HG03469 (cell line): ENCODE results near the gene PBX1.

Source experiments
- ATAC-seq: cut with Tn5 transposase; IDR thresholded peaks from one replicate; pipeline ENCODE4 v1.9.1; 2021; ENCODE audit warnings: mild to moderate bottlenecking, moderate library complexity, moderate number of reproducible peaks; ENCODE audit not compliant: unreplicated experiment

The PBX1 gene

DNA sequence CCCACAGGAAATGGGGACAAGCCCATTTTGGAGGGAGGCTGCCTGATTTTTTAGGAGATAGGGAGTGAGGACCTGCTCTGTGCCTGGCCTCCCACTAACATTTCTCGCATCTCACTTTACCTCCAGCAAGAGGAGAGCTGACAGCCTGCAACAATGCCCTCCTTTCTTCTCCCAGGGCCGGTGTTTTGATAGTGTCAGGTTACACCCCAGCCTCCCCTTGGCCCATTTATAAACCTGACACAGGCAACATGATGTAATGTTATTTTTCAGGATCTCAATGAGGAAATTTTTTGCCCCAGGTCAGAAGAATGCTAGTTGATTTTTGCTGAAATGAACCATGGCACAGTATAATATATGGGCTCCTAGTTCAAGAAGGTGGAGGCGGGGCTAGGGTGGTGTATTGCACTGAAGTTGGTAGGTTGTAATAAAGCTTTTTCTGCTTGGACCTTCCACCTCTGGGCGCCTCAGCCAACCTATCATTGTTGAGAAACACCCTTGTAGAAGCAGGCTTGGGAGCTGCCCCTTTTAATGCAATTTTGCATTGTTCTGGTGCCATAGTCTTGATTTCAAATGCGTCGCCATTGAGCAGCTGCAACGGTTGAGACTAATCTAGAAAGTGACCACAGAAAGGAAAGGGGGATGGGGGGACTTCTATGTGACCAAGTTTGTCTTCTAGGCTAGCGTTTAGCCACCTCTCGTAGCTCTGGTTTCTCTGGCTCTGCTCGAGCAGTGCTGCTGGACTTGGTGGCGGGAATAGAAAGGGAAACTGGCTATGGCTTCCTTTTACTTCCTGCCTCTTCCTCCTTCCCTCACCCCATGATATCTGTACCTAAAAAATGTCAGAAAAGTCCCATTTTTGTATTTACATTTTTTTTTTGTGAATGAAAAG is 53.0 kb downstream of the PBX1 start:
- ATAC-seq = no peak

DNA sequence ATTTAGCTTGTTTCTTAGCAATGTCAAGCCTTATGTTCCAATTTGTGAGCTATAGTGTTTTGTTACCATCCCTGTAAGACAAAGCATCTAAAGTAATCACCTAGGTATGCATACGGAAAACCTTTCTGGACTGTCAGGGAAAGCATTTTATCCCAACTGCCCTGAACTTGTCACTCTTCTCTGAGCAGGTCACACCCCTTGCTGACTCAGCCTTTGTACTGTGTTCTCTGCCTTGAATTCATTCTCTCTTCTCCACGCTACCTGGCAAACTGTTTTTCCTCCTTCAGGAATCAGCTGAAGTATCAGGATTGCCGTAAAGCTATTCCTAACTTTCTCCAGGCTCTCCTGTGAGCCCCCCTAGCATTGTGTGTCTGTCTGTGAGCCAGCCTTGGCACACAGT is 54.2 kb downstream of the PBX1 start:
- ATAC-seq = no peak

DNA sequence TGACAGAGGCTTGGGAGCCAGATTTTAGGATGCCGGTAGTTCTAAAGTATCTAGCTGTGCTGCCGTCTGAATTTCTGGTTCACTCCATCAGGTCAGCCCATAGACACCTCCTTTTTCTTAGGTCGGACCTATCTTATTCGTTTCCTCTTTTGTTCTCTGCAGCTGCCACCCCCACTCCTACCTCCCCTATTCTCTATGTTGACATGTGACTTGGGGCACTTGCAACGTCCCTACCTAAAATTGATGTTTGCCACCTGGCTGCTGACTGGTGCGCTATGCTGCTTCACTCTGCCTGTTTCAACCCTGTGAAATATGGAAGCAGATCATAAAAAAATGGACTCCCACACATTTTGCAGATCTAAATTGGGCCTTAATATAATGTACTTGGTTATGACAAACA is 55.3 kb downstream of the PBX1 start:
- no peak for ATAC-seq

DNA sequence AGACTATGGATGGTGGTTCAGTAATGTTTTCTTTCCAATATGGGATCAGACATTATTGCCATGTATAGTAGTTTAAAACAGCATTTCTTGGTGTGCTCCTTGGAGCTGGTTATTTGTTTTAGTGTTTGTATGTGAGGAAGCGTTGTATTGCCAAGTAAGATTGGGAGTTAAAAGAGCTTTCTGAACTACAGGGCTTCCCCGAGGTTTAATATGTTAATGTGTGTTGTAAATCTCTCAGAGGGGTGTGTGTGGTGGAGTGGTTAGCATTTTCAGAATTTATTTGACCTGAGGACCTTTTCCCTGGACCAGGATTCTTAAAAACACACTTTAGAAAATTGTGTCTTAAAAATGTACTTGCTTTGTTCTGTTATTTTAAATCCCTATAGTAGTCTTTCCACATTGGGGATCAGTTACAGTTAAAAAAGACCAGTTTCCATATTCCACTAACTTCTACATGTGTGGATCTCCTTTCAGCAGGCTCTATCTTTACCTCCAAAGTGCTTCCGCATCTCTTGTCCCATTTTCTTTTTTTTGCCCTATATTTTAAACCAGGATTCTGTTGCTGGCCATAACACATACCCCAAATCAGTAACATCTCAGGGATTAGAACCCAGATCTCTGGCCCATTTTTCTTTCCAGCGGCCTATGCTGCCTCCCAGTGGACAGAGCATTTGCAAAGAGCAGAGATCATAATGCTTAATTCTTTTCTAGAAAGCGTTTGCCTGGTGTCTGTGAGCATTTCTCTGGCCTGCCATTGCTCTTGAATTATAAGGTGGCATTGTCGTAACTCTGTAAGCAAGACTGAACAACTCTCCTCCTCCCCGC is 58.6 kb downstream of the PBX1 start:
- no peak for ATAC-seq

DNA sequence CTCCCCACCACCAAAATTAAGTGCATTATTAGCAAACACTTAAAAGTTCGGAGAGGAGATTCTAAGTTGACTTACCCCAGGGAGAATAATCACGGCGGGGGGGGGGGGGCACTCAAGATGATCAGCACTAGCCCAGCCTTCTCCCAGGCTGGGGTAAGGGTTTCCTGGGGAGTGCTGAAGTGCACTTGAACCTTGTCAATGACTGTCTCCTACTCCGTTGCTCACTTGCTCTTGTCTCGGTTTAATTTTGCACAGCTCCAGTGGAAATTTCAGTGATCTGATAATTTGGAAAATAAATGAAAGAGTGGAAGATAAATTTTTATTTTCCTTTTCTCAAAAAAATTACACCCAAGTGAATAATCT is 59.2 kb downstream of the PBX1 start:
- no peak for ATAC-seq

DNA sequence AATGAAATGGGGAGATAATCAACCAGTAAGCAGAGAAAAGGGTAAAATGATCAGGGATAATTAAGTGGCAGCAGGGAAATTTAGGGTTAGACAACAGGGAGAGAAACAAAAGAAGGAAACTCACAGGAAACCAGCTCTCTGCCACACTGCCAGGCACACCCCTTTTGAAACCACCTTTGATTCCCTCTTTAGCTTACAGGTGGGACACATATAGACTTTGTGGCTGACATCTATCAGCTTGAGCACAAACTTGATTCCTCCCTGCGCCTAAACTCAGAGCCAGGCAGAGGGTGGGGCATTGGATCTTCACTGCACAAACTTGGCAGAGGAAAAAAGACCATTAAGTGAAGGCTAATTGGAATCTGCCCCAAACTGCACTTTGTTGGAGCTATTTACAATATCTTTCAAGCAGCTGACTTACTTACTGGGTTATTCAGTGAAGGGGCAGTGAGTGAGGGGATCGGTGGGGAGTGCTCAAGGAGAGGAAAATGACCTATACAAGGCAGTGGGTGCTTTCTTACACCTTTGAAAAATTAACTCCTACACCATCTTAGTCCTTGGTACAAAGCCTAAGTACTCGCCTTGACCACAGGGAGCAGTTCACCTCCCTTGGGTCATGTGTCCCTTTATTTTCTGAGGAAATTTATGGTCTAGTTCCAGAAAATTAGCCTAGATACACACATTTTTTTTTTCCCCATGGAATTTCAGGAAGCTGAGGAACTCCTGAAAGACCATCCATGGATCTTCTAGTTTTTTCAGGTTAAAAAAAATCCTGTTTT is 60.2 kb downstream of the PBX1 start:
- ATAC-seq = no peak

DNA sequence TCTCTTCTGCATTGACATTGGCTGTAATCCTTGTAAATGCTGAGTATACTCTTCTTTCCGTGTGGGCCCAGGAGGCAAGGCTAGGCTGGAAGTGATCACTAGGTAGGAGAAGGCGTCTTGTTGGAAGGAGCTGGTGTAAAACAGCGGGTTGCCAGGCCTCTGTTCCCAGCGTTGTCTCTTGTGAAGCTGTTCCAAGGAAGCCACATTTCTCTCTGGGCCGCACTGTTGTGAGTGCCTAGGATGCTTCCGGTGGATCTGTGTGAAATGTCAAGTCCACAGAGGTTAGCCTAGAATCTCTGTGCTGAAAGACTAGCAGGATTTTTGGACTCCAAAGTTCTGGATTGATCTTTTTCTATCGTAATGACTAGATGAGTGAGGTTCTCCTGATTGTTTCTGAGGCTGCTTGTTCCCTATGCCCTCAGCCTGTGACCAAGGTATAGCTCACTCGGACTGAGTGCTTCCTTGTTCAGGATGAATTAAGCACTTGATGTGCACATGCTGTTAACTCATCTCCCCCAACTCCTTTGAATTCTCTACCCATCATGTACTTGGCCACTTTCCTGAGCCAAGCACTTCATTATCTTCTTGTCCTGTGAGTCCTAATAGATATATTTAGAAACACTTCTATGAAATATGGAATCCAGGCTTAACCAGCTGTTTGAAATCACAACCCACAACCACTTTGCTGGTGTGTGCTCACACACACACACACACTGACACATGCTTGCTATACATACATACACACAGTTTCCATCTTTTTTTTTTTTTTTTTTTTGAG is 63.3 kb downstream of the PBX1 start:
- ATAC-seq = no peak

DNA sequence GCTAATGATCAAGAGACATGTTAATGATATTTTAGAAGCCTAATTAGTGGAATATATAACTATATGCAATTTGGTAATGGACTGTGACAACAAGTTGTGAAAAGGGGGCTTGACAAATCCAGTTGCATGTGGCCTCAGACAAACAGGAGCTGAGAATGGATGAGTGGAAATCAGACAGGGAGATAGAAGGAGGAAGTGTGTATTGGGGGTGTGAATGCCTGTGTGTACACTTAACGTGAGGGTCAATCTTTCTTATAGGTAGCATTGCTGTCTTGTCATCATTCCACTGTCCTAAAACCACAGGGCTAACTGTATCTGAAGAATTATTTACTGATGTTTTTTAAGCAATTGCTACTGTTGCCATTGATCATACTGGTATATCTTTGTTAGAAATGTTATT is 64.8 kb downstream of the PBX1 start:
- ATAC-seq = no peak

DNA sequence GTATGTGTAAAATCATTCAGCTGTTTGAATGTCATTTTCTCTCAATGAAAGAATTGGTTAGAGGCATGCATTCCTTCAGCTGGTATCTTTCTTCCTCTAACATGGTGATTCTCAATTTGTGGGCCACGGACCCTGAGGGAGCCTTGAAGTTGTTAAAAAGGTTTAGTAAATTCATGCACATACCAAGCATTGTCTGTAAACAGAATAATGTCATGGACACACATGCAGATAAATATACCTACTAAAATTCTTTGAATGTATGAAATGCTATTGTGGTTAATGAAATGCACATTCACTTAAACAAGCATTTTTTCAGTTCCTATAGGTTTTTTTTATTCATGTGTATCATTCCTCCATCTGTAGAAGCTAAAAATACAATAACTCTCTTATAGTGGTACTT is 65.4 kb downstream of the PBX1 start:
- no peak for ATAC-seq

DNA sequence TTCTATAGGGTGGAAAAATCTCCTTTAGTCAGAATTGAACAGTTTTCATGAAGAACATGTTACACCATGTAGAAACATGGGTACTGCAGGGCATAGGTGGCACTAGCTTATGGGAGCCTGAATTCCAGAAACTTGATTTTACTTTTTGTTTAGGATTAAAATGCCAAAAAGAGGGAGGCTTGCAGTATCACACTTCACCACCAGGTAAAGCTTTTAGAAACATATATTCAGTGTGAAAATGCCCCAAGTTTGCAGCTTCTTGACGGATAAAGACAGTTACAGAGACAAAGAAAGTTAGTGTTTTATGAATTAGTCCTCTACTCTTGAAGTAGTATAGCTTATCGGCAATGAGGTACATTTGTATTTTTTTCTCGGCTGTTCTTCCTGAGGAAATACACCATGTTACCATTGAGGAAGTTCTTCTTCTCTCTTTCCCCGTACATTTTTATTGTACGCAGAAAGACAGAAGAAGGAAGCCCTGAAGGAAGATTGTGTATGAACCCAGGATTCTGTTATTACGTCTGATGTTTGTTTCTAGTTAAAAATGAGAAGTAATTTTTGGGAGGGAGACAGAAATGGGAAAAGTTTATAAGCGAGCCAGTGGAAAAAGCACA is 66.1 kb downstream of the PBX1 start:
- no peak for ATAC-seq

DNA sequence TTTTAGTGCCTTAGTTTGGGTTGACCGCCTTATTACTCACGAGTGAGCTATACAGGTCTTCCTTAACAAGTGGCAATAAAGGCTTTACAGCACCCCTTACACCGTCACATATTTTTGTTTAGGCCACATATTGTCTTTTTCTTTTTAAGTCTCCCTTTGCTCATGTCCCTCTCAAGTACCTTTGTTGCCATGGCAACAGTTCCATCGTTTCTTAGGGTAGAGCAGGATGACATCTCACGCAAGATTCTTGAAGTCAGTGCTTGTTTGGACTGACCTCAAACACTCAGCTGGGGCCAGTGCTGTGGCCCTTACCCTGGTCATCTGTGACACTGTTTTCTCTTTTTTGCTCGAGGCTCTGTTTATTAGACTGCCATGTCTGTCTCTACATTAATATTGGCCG is 69.8 kb downstream of the PBX1 start:
- ATAC-seq = no peak

DNA sequence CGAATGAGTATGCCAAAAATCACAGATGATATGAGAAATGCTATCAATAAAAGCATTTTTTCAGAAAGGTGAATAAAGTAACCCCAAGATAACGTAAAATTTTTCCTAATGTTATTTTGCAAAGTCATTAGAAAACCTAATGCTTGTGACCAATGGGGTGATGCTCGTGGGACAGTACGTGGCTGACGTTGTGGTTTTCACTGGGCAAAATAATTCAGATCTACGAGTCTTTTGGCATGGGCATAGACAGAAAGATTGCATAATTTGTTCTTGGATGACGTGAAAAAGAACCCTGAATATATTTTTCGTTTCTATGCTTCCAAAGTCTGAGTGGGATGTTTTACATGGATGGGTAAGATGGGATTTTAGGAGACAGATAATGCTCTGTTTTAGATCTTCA is 71.0 kb downstream of the PBX1 start:
- ATAC-seq = no peak

DNA sequence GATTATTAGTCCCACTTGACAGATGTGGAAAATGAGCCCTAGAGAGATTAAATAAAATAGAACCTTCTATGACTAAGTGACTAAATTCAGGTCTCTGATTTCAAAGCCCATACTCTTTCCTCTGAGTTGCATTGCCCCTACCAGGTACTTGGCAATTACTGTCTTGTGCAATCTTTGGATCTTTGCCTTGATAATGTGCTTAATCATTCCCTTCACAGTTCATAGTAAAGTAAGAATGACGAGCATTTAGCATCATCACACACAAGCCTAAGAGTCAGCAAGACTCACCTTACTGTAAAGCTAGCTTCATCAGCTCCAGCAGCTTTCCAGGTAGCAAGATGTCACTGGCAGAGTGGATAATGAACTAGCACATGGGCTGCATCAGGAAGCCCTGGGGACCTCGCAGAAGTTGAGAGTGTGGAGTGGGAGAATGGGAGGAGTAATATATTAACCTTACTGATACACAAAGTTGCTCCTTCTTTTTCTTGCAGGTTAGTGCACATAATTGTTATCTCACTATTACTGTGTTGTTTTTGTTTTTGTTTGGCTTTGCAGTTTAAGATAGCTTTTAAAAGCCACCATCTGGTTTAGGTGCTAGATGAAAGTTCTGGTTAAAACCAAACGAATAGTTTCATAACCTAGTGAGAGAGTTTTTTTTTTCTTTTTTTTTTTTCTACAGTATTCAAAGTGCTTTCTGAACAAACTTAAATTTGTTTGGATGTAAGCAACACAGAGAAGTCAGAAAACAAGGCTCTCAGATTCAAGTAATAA is 71.8 kb downstream of the PBX1 start:
- ATAC-seq = no peak

DNA sequence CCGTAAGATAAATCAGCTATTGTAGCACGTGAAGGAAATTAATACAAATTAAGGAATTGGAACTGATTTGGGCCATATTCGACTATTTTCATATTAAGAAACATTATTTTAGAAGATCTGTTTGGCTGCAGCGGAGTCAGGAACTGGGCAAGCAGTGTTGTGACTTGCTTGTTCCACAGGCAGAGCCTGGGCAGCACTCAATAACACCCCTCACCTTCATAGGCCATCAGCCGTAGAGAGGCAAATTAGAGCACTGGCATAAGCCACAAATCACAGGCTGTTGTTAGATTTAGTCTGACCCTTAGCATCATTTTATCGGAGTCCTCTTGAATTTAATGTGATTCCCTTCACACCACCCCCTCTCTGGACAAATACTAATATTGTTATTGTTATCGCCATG is 72.8 kb downstream of the PBX1 start:
- ATAC-seq = no peak

DNA sequence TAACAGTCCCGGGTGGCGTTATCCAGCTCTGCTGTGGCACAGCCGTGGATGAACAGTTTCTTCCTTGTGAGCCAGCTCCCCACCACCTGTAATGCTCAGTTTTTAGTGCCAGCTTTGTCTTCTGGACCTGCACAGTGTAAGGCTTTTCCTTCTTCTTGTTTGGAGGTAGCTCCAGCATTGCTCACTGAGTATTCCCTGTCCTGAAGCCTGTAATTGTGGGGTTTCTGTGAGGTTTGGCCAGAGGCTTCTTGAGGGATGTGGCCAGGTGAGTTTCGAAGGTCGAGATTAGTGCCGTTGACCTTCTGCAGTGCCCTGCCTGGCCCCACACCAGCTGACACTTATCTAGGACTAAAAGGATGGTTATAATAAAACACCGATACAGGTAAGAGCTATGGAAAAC is 75.0 kb downstream of the PBX1 start:
- no peak for ATAC-seq

DNA sequence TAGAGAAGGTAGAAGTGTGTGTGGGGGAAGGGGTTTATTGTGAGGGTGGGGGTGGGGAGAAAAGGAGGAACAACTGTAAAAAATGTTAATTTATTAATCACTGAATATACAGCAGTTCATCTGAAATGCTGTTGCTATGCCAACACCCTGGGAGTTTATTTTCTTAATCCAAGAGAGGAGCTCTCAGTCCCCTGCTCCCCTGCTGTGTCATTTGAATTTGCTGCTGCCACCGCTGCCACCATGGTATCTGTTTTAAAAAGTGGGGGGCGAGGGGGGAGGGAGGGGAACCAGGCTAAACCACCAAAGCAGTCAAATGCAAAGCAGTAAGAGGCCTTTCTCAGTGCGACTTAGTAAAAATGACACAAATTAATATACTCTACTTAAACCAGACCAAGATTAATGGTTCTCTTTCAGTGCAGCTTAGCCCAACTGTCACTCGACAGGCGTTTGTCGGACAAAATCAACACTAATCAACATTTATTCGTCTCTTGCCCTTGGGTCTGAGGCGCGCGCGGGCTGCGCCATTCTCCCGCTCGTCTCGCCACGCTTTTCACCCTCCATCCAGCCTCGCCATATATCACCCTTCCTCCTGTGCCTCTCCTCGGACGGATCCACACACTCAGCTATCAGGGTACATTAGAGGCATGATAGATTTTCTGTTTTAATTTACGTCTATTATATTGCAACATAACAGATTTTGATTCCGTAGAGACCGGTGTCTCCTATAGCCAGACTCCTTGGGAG is 76.2 kb downstream of the PBX1 start:
- ATAC-seq = no peak

DNA sequence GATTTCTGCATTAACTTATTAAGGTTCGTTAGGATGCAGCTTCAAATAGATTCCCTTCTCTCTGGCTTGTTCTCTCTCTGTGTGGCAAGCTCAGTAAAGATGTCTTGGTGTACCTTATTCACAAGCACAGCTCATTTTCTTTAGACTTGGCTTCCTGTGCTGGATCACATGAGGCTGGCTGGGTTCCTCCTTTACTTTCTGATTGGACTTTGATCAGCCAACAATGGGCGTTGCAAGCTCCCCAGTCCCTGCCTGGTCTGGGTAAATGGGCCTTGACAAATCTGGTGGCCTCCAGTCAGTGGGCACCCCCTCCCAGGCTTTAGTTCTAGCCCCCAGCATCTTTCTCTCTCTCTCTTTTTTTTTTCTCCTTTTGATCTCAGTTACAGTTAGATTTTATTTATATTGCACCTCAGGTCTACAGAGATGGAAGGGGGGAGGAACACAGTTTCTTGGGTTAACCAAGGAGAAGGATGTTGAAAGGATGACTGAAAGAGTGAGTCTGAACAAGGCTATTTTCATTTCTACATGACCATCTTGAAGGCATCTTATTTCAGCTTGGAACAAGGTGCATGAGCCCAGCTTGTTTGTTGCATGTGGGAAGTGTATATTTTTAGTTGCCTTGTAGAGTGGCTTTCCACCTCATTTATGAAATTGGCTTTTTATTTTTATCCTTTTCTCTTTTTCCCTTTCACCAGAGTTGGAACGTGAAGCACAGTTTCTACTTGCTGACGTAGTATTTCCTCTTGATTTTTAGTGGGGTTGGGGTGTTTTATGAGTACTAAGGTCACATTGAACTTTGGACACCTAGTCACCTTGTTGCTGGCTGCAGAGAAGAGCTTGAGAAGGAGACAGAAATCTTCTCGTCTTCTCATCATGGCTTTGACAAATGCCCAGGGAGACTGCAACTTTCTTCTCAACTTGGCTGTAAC is 77.1 kb downstream of the PBX1 start:
- ATAC-seq = no peak

DNA sequence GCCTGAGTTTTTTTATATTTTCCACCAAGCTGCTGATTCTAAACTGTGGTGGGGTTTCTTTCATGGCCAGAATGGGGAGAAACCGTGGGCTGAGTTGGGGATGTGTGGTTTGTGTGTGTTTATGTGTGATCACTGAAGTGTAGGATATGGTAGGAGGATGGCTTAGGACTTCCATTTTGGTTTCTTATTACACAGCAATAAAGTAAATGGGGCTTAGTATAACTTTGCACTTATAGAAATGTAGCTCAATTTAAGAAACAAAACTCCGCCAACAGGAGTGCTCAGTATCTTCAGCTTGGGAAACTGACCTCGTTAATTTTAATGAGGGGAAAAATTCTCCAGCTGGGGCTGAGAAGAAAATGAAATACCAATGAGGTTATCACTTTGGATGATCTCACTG is 77.8 kb downstream of the PBX1 start:
- no peak for ATAC-seq
